Measurements from ENCODE around the gene TUBB4B. TPM values are rescaled to one million over a fixed set of nuclear protein-coding genes. Genes with fewer than 3 reads are reported as not detected.

Gene TUBB4B
- total and polyA plus RNA-seq, 2 experiments from 2014 or later, result 159 to 373 TPM

DNA sequence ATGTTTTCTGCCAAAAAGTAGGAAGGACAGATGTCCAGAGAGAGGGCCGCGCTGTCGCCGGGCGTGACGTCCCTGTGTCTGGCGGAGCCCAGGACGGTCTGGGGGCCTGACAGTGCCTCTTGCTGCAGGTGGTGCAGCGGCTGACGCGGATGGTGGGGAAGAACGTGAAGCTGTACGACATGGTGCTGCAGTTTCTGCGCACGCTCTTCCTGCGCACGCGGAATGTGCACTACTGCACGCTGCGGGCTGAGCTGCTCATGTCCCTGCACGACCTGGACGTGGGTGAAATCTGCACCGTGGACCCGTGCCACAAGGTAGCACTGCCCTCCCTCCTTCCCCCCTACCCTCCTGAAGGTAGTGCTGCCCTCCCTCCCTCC lies 21.8 kb downstream of the TUBB4B start:
- 94% methylated on average over 20 to 24 of the region's 24 CpGs for WGBS, 2 experiments (ENCODE audit: low coverage in 1 of 2, low lambda C conversion rate in 2 of 2, missing lambda C conversion rate in 2 of 2)
- no peaks in the 10 kb centered on the region for H3K9me3 ChIP-seq (ENCODE audit: low read depth)
- DNase-seq, result no peak
- H3K9ac ChIP-seq, result no peak overlapping the region
- no peaks in the 10 kb centered on the region for H3K27me3 ChIP-seq (replicated peaks; ENCODE audit: insufficient read depth)
- TF ChIP-seq EZH2phosphoT487 (IDR thresholded peaks at IDR 0.05; ENCODE audit: insufficient read depth, low read depth), result no peak
- TF ChIP-seq EZH2 (IDR thresholded peaks at IDR 0.05; ENCODE audit: insufficient read depth, poor library complexity, severe bottlenecking), result no peak
- H3K79me2 ChIP-seq (ENCODE audit: insufficient read depth), result peaks cover 22% of the 10 kb centered on the region
- no peak overlapping the region for H3K4me2 ChIP-seq (ENCODE audit: unreplicated experiment)
- no peaks in the 10 kb centered on the region for H3F3A ChIP-seq (ENCODE audit: insufficient read depth)
- in situ Hi-C loops (cut with MboI), result no loop called here
- no peaks in the 10 kb centered on the region for H4K20me1 ChIP-seq (ENCODE audit: insufficient read depth)
- no peak overlapping the region for H3K27ac ChIP-seq
- no peaks in the 10 kb centered on the region; the same call in 1 of the 2 replicates for H3K36me3 ChIP-seq (ENCODE audit: low read depth)
- no peak overlapping the region for H3K4me3 ChIP-seq
- H2AFZ ChIP-seq, result no peak overlapping the region
- no peaks in the 10 kb centered on the region for H3K4me1 ChIP-seq (ENCODE audit: insufficient read depth)
- H3K9me2 ChIP-seq (ENCODE audit: insufficient read depth), result no peaks in the 10 kb centered on the region

DNA sequence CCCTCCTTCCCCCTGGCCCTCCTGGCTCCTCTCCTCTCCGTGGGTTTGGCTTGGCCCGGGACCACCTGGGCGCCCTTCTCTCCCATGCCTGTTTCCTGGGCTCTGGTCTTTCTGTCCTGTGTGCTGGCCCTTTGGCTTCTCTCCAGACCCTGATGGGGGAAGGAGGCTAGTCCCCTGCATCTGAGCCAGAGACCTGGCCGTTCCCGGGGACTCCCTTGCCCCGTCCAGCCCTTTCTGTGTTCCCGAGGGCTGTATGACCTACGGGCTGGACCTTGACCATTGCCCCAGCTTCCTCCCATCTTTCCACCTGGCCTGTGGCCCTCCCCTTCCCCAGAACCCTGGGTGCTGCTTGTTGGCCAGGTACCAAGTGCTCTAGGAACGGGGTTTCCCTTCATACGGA lies 22.4 kb downstream of the TUBB4B start:
- 75% methylated on average over 6 to 10 of the region's 10 CpGs for WGBS, 2 experiments (ENCODE audit: low coverage in 1 of 2, low lambda C conversion rate in 2 of 2, missing lambda C conversion rate in 2 of 2)
- no peak for TF ChIP-seq EZH2phosphoT487 (IDR thresholded peaks at IDR 0.05; ENCODE audit: insufficient read depth, low read depth)
- no peak for TF ChIP-seq EZH2 (IDR thresholded peaks at IDR 0.05; ENCODE audit: insufficient read depth, poor library complexity, severe bottlenecking)
- in situ Hi-C loops (cut with MboI), result no loop called here
- peaks cover 16% of the 10 kb centered on the region for H3K79me2 ChIP-seq (ENCODE audit: insufficient read depth)
- DNase-seq, result no peak
- H3K36me3 ChIP-seq (ENCODE audit: low read depth), result no peaks in the 10 kb centered on the region; the same call in 1 of the 2 replicates
- H3K9ac ChIP-seq, result no peak overlapping the region
- no peak overlapping the region for H2AFZ ChIP-seq
- no peak overlapping the region for H3K27ac ChIP-seq
- no peaks in the 10 kb centered on the region for H3K27me3 ChIP-seq (replicated peaks; ENCODE audit: insufficient read depth)
- H3K4me1 ChIP-seq (ENCODE audit: insufficient read depth), result no peaks in the 10 kb centered on the region
- no peak overlapping the region for H3K4me2 ChIP-seq (ENCODE audit: unreplicated experiment)
- no peaks in the 10 kb centered on the region for H4K20me1 ChIP-seq (ENCODE audit: insufficient read depth)
- no peaks in the 10 kb centered on the region for H3F3A ChIP-seq (ENCODE audit: insufficient read depth)
- no peak overlapping the region for H3K4me3 ChIP-seq
- no peaks in the 10 kb centered on the region for H3K9me3 ChIP-seq (ENCODE audit: low read depth)
- no peaks in the 10 kb centered on the region for H3K9me2 ChIP-seq (ENCODE audit: insufficient read depth)

DNA sequence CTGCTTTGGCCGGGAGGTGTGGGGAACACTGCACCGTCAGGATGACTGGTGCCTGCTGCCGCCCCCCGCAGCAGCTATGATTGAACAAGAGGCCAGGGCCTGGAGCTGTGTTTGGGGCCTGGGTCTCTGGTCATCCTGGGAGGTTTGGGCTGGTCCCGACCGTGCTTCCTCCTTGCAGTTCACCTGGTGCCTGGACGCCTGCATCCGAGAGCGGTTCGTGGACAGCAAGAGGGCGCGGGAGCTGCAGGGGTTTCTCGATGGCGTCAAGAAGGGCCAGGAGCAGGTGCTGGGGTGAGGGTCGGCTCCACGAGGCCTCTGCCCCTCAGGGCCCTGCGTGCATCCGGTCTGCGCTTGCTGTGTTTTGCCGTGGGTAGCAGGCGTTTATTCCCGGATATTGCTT lies 23.0 kb downstream of the TUBB4B start:
- 93 to 96% methylated on average over 22 of the region's 22 CpGs for WGBS, 2 experiments (ENCODE audit: low coverage in 1 of 2, low lambda C conversion rate in 2 of 2, missing lambda C conversion rate in 2 of 2)
- no peak overlapping the region for H2AFZ ChIP-seq
- H3K27ac ChIP-seq, result no peak overlapping the region
- DNase-seq, result no peak
- H4K20me1 ChIP-seq (ENCODE audit: insufficient read depth), result no peaks in the 10 kb centered on the region
- H3K4me1 ChIP-seq (ENCODE audit: insufficient read depth), result no peaks in the 10 kb centered on the region
- in situ Hi-C loops (cut with MboI), result no loop called here
- H3K4me3 ChIP-seq, result no peak overlapping the region
- no peaks in the 10 kb centered on the region for H3F3A ChIP-seq (ENCODE audit: insufficient read depth)
- H3K9ac ChIP-seq, result no peak overlapping the region
- no peaks in the 10 kb centered on the region; the same call in 1 of the 2 replicates for H3K36me3 ChIP-seq (ENCODE audit: low read depth)
- TF ChIP-seq EZH2phosphoT487 (IDR thresholded peaks at IDR 0.05; ENCODE audit: insufficient read depth, low read depth) (no peak), EZH2 (IDR thresholded peaks at IDR 0.05; ENCODE audit: insufficient read depth, poor library complexity, severe bottlenecking) (no peak)
- H3K27me3 ChIP-seq (replicated peaks; ENCODE audit: insufficient read depth), result no peaks in the 10 kb centered on the region
- H3K9me3 ChIP-seq (ENCODE audit: low read depth), result no peaks in the 10 kb centered on the region
- H3K79me2 ChIP-seq (ENCODE audit: insufficient read depth), result peaks cover 10% of the 10 kb centered on the region; the same call in 1 of the 2 replicates
- H3K4me2 ChIP-seq (ENCODE audit: unreplicated experiment), result no peak overlapping the region
- H3K9me2 ChIP-seq (ENCODE audit: insufficient read depth), result no peaks in the 10 kb centered on the region

DNA sequence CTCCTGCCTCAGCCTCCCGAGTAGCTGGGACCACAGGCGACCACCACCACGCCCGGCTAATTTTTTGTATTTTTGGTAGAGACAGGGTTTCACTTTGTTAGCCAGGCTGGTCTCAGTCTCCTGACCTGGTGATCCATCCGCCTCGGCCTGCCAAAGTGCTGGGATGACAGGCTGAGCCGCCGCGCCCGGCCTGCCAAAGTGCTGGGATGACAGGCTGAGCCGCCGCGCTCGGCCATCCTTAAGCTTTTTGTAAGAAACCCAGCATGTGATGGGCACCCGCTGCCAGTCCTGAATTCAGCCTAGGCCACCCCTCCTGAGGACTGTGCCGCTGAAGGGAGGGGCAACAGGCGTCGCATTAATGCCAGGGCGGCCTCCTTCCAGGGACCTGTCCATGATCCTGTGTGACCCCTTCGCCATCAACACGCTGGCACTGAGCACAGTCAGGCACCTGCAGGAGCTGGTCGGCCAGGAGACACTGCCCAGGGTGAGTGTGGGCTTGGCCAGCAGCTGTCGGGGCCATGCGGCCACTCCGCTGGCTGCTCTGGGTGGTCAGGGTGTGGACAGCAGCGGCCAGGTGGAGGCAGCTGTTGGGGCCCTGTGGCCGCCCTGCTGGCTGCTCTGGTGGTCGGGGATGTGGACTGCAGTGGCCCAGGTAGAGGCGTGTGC lies 24.5 kb downstream of the TUBB4B start:
- Histone ChIP-seq H3K36me3 (ENCODE audit: low read depth) (no peaks in the 10 kb centered on the region; the same call in 1 of the 2 replicates), H3K79me2 (ENCODE audit: insufficient read depth) (0 out of 2 replicates have a peak, but pooled peaks cover 7% of the 10 kb centered on the region), H3K9ac (no peak overlapping the region), H3K4me2 (ENCODE audit: unreplicated experiment) (no peak overlapping the region), H3K9me2 (ENCODE audit: insufficient read depth) (no peaks in the 10 kb centered on the region), H3K4me3 (no peak overlapping the region), H3K4me1 (ENCODE audit: insufficient read depth) (no peaks in the 10 kb centered on the region), H2AFZ (no peak overlapping the region), H3K27ac (no peak overlapping the region), H3K27me3 (replicated peaks; ENCODE audit: insufficient read depth) (no peaks in the 10 kb centered on the region), H3K9me3 (ENCODE audit: low read depth) (no peaks in the 10 kb centered on the region), H3F3A (ENCODE audit: insufficient read depth) (no peaks in the 10 kb centered on the region), H4K20me1 (ENCODE audit: insufficient read depth) (no peaks in the 10 kb centered on the region)
- in situ Hi-C loops (cut with MboI), result no loop called here
- 95 to 97% methylated on average over 27 to 29 of the region's 29 CpGs for WGBS, 2 experiments (ENCODE audit: low coverage in 1 of 2, low lambda C conversion rate in 2 of 2, missing lambda C conversion rate in 2 of 2)
- no peak for DNase-seq
- TF ChIP-seq EZH2 (IDR thresholded peaks at IDR 0.05; ENCODE audit: insufficient read depth, poor library complexity, severe bottlenecking), result no peak
- no peak for TF ChIP-seq EZH2phosphoT487 (IDR thresholded peaks at IDR 0.05; ENCODE audit: insufficient read depth, low read depth)
